Neuronal stem cell (in vitro differentiated cells): ENCODE data around the gene ARHGAP31.

Experiments
- DNase-seq: peaks from one replicate; pipeline ENCODE4 v3.0.0-alpha.2; 2013; ENCODE audit warnings: low spot score
- H2AFZ ChIP-seq: one replicate; pipeline ENCODE4 v1.6.1; 2013; ENCODE audit warnings: mild to moderate bottlenecking, low read length, inconsistent platforms
- H2AK5ac ChIP-seq: 2 replicates; pipeline ENCODE4 v1.6.1; 2013; ENCODE audit warnings: low read depth, mild to moderate bottlenecking, inconsistent platforms, low read length, moderate library complexity, mixed read lengths
- H2BK120ac ChIP-seq: 2 replicates; pipeline ENCODE4 v1.6.1; 2013; ENCODE audit warnings: low read depth, mild to moderate bottlenecking, inconsistent platforms, low read length, moderate library complexity, mixed read lengths
- H2BK12ac ChIP-seq: one replicate; pipeline ENCODE4 v1.6.1; 2013; ENCODE audit warnings: low read length, inconsistent platforms
- H2BK15ac ChIP-seq: 2 replicates; pipeline ENCODE4 v1.6.1; 2013; ENCODE audit warnings: mild to moderate bottlenecking, low read length, inconsistent platforms, mixed read lengths
- H2BK5ac ChIP-seq: one replicate; pipeline ENCODE4 v1.6.1; 2013; ENCODE audit warnings: inconsistent platforms, mild to moderate bottlenecking, low read length, moderate library complexity
- H3K14ac ChIP-seq: one replicate; pipeline ENCODE4 v1.6.1; 2013; ENCODE audit warnings: low read length, inconsistent platforms
- H3K18ac ChIP-seq: 2 replicates; pipeline ENCODE4 v1.6.1; 2013; ENCODE audit warnings: low read length, inconsistent platforms
- H3K23ac ChIP-seq: 2 replicates; pipeline ENCODE4 v1.6.1; 2013; ENCODE audit warnings: low read depth, mild to moderate bottlenecking, mixed read lengths, low read length, inconsistent platforms; ENCODE audit not compliant: poor library complexity
- H3K27ac ChIP-seq: replicated peaks from 3 replicates; pipeline ENCODE4 v1.5.1; 2013; ENCODE audit warnings: low read length, inconsistent platforms
- H3K27me3 ChIP-seq, 3 experiments: 2 replicates each; pipeline ENCODE4 v1.6.1; 2013; ENCODE audit warnings: low read length in 3 of 3, mild to moderate bottlenecking in 2 of 3, inconsistent platforms in 1 of 3, low read depth in 1 of 3, mixed read lengths in 1 of 3, moderate library complexity in 1 of 3; ENCODE audit not compliant: control insufficient read depth in 3 of 3, insufficient read depth in 3 of 3
- H3K36me3 ChIP-seq, 2 donors: replicated peaks in 1 of 2; 2 replicates each; pipeline ENCODE4 v1.6.1; 2013; ENCODE audit warnings: low read length in 2 of 2; ENCODE audit not compliant: control insufficient read depth in 2 of 2, insufficient read depth in 2 of 2
- H3K4ac ChIP-seq: 2 replicates; pipeline ENCODE4 v1.6.1; 2013; ENCODE audit warnings: inconsistent platforms, mild to moderate bottlenecking, low read length, moderate library complexity
- H3K4me1 ChIP-seq, 2 donors: 1 replicate in 1 of 2; 2 replicates in 1 of 2; pipeline ENCODE4 v1.6.1; 2013; ENCODE audit warnings: low read length in 2 of 2, low read depth in 1 of 2; ENCODE audit not compliant: control insufficient read depth in 2 of 2, insufficient read depth in 1 of 2
- H3K4me2 ChIP-seq: one replicate; pipeline ENCODE4 v1.6.1; 2013; ENCODE audit warnings: mild to moderate bottlenecking, low read length, inconsistent platforms; ENCODE audit not compliant: insufficient read depth, poor library complexity, severe bottlenecking
- H3K4me3 ChIP-seq, 2 donors: 2 replicates each; pipeline ENCODE4 v1.5.1; 2013; ENCODE audit warnings: low read length in 2 of 2, mild to moderate bottlenecking in 2 of 2, inconsistent platforms in 1 of 2, moderate library complexity in 1 of 2
- H3K79me1 ChIP-seq: one replicate; pipeline ENCODE4 v1.6.1; 2013; ENCODE audit warnings: low read depth, mild to moderate bottlenecking, inconsistent platforms, low read length, moderate library complexity
- H3K9ac ChIP-seq: one replicate; pipeline ENCODE4 v1.6.1; 2013; ENCODE audit warnings: mild to moderate bottlenecking, low read depth, low read length, inconsistent platforms; ENCODE audit not compliant: poor library complexity
- H3K9me3 ChIP-seq, 2 donors: replicated peaks in 1 of 2; 2 replicates each; pipeline versions ENCODE3 to v1.6.1; 2013; ENCODE audit warnings: low read length in 2 of 2, mild to moderate bottlenecking in 2 of 2, inconsistent platforms in 1 of 2, low read depth in 1 of 2, mixed read lengths in 1 of 2, moderate library complexity in 1 of 2; ENCODE audit not compliant: control insufficient read depth in 2 of 2, insufficient read depth in 1 of 2
- H4K8ac ChIP-seq: one replicate; pipeline ENCODE4 v1.6.1; 2013; ENCODE audit warnings: low read depth, mild to moderate bottlenecking, inconsistent platforms, low read length, moderate library complexity
- H4K91ac ChIP-seq: one replicate; pipeline ENCODE4 v1.6.1; 2013; ENCODE audit warnings: low read length, low read depth, mild to moderate bottlenecking, inconsistent platforms; ENCODE audit not compliant: poor library complexity
- WGBS, 2 donors: extraction: QIAGEN DNeasy Blood & Tissue Kit; methylation state at CpG; one replicate each; pipeline ENCODE4 v1.1.7; 2013; ENCODE audit warnings: missing lambda C conversion rate in 2 of 2, mixed read lengths in 1 of 2; ENCODE audit not compliant: insufficient read length in 2 of 2, insufficient replicate concordance in 1 of 2; ENCODE audit errors: extremely low coverage in 2 of 2; 5-methylcytosine and 5-hydroxymethylcytosine counted together

ARHGAP31 gene

DNA sequence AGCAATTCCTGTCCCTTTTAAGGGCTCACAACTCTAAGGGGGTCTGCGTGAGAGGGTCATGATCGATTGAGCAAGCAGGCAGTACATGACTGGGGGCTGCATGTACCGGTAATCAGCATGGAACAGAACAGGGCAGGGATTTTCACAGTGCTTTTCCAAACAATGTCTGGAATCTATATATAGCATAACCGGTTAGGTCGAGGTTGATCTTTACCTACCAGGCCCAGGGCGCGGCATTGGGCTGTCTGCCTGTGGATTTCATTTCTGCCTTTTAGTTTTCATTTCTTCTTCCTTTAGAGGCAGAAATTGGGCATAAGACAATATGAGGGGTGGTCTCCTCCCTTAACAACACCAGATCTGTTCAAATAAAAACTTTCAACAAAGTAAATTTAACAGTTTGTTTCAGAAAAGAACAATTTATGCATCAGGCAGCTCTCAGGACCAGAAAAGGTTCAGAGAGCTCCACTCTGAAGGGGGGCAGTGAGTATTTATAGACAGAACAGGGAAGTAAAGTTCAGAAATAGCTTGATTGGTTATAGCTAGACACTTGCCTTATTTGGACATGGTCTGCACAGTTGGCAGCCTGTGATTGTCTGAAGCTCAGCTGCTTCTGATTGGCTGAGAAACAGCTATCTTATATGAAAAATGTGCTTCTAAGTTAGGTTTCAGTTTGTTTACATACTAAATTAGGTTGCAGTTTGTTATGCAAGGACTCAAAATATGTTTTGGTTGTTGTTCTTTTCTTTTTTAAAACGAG lies 36.4 kb upstream of the ARHGAP31 start:
- Histone ChIP-seq H3K4me1 (no peaks in the 10 kb centered on the region), H3K4me2 (no peak overlapping the region), H4K8ac (no peak overlapping the region), H3K4me3 (no peak overlapping the region), H4K91ac (no peak overlapping the region), H3K9ac (no peak overlapping the region), H3K9me3 (no peaks in the 10 kb centered on the region), H3K27ac (no peak overlapping the region), H3K4ac (no peak overlapping the region), H3K18ac (no peak overlapping the region), H2BK12ac (no peak overlapping the region), H2AFZ (peak overlapping the region; percentile 75), H3K79me1 (no peaks in the 10 kb centered on the region), H3K14ac (no peak overlapping the region), H3K23ac (no peak overlapping the region), H2AK5ac (no peak overlapping the region), H2BK120ac (no peak overlapping the region), H2BK5ac (no peak overlapping the region), H3K27me3 (no peaks in the 10 kb centered on the region), H2BK15ac (no peak overlapping the region), H3K36me3 (no peaks in the 10 kb centered on the region)
- no peak for DNase-seq
- no CpG with 5 or more reads among the region's 8 CpGs for WGBS, 2 donors

GRCh38 chr3:119258915-119259314 lies 35.3 kb upstream of the ARHGAP31 start:
- no peak for DNase-seq
- no peaks in the 10 kb centered on the region for H3K4me1 ChIP-seq
- no peaks in the 10 kb centered on the region for H3K79me1 ChIP-seq

DNA sequence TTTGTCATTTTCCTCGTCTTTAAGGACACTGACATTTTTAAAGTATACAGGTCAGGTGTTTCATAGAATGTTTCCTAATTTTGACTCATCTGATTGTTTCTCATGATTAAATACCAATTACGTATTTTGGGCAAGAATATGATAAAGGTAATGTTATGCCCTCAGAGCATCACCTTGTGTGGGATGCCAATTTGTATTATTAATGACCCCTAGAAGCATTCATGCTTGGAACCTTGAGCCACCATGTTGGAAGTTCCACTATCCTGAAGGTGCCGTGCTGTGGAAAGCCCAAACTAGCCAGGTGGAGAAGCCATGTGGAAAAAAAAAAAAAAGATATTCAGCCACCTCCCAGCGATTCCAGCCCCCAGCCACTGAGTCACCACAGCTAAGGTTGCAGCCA lies 34.4 kb upstream of the ARHGAP31 start:
- Histone ChIP-seq H3K18ac (no peak overlapping the region), H3K27ac (no peak overlapping the region), H3K4me2 (no peak overlapping the region), H3K79me1 (no peaks in the 10 kb centered on the region), H4K91ac (no peak overlapping the region), H2AFZ (no peak overlapping the region), H3K23ac (no peak overlapping the region), H3K9me3 (no peaks in the 10 kb centered on the region), H2AK5ac (no peak overlapping the region), H2BK12ac (no peak overlapping the region), H3K14ac (no peak overlapping the region), H3K4me3 (no peak overlapping the region), H3K4me1 (no peaks in the 10 kb centered on the region), H4K8ac (no peak overlapping the region), H3K36me3 (no peaks in the 10 kb centered on the region), H3K9ac (no peak overlapping the region), H3K4ac (no peak overlapping the region), H2BK120ac (no peak overlapping the region), H3K27me3 (no peaks in the 10 kb centered on the region), H2BK5ac (no peak overlapping the region), H2BK15ac (no peak overlapping the region)
- no peak for DNase-seq
- no CpG with 5 or more reads among the region's 4 CpGs for WGBS, 2 donors

More at GRCh38 chr3:119258915-119259314, 35.3 kb upstream of the ARHGAP31 start:
- Histone ChIP-seq H3K23ac (no peak overlapping the region), H3K4me3 (no peak overlapping the region), H2AK5ac (no peak overlapping the region), H2AFZ (peak overlapping the region; percentile 14), H4K91ac (no peak overlapping the region), H4K8ac (no peak overlapping the region), H3K18ac (no peak overlapping the region), H2BK5ac (no peak overlapping the region), H3K4ac (no peak overlapping the region), H2BK12ac (no peak overlapping the region), H3K36me3 (no peaks in the 10 kb centered on the region), H2BK15ac (no peak overlapping the region), H3K9ac (no peak overlapping the region), H3K4me2 (no peak overlapping the region), H3K27me3 (no peaks in the 10 kb centered on the region), H3K27ac (no peak overlapping the region), H3K14ac (no peak overlapping the region), H3K9me3 (no peaks in the 10 kb centered on the region), H2BK120ac (no peak overlapping the region)
- WGBS, 2 donors, result no CpG with 5 or more reads among the region's 1 CpG

GRCh38 chr3:119261055-119261454 lies 33.1 kb upstream of the ARHGAP31 start:
- no peak overlapping the region for H2AFZ ChIP-seq
- no peaks in the 10 kb centered on the region for H3K4me1 ChIP-seq
- H2AK5ac ChIP-seq, result no peak overlapping the region
- no peaks in the 10 kb centered on the region for H3K36me3 ChIP-seq
- H2BK120ac ChIP-seq, result no peak overlapping the region
- H4K91ac ChIP-seq, result no peak overlapping the region
- H3K27ac ChIP-seq, result no peak overlapping the region
- no peak overlapping the region for H3K23ac ChIP-seq
- H2BK15ac ChIP-seq, result no peak overlapping the region
- no peaks in the 10 kb centered on the region for H3K27me3 ChIP-seq
- H3K14ac ChIP-seq, result no peak overlapping the region
- no peak overlapping the region for H2BK5ac ChIP-seq
- no peak overlapping the region for H3K18ac ChIP-seq
- H4K8ac ChIP-seq, result no peak overlapping the region
- no peak overlapping the region for H3K9ac ChIP-seq
- no peak overlapping the region for H3K4me3 ChIP-seq
- no peaks in the 10 kb centered on the region for H3K79me1 ChIP-seq
- no peak overlapping the region for H2BK12ac ChIP-seq
- WGBS, 2 donors, result no CpG with 5 or more reads among the region's 6 CpGs
- no peaks in the 10 kb centered on the region for H3K9me3 ChIP-seq
- no peak overlapping the region for H3K4me2 ChIP-seq
- no peak for DNase-seq
- H3K4ac ChIP-seq, result no peak overlapping the region
